Loucy (cell line): ENCODE results near the gene HOXC11.
A peak's percentile ranks its signal among the peaks of the same experiment; 100 is the strongest.

Experiments
- H2AFZ ChIP-seq: fragments of 200-600 bp; sonication (generic); 2 replicates; pipeline ENCODE4 v1.6.0; 2016; ENCODE audit warnings: antibody characterized with exemption, mild to moderate bottlenecking, low read length, moderate library complexity
- H3F3A ChIP-seq: fragments of 200-600 bp; 2 replicates; pipeline ENCODE4 v1.6.0; 2016; ENCODE audit warnings: antibody characterized with exemption, low read depth, mild to moderate bottlenecking
- H3K27me3 ChIP-seq: fragments of 200-600 bp; sonication (generic); 2 replicates; pipeline ENCODE4 v1.6.1; 2014; ENCODE audit warnings: low read length, mild to moderate bottlenecking; ENCODE audit not compliant: insufficient read depth, poor library complexity, severe bottlenecking
- H3K36me3 ChIP-seq: fragments of 200-600 bp; sonication (generic); 2 replicates; pipeline ENCODE4 v1.6.1; 2016; ENCODE audit warnings: low read length; ENCODE audit not compliant: insufficient read depth
- H3K4me1 ChIP-seq: fragments of 200-600 bp; sonication (generic); 2 replicates; pipeline ENCODE4 v1.5.1; 2014; ENCODE audit warnings: low read length, mild to moderate bottlenecking; ENCODE audit not compliant: insufficient read depth, poor library complexity, severe bottlenecking
- H3K4me2 ChIP-seq: fragments of 200-600 bp; sonication (generic); 2 replicates; pipeline ENCODE4 v1.6.0; 2014; ENCODE audit warnings: antibody characterized with exemption, low read length, low read depth, mild to moderate bottlenecking; ENCODE audit not compliant: poor library complexity, severe bottlenecking
- H3K4me3 ChIP-seq: fragments of 200-600 bp; sonication (generic); 2 replicates; pipeline ENCODE4 v1.5.1; 2014; ENCODE audit warnings: low read length, mild to moderate bottlenecking, mixed read lengths; ENCODE audit not compliant: poor library complexity, severe bottlenecking
- H3K79me2 ChIP-seq: fragments of 200-600 bp; sonication (generic); 2 replicates; pipeline ENCODE4 v1.6.1; 2014; ENCODE audit warnings: low read length; ENCODE audit not compliant: insufficient read depth
- H3K9ac ChIP-seq: fragments of 200-600 bp; sonication (generic); 2 replicates; pipeline ENCODE4 v1.6.0; 2014; ENCODE audit warnings: mild to moderate bottlenecking, low read depth, low read length, moderate library complexity; ENCODE audit not compliant: poor library complexity, severe bottlenecking
- H3K9me2 ChIP-seq: fragments of 200-600 bp; sonication (generic); replicated peaks from 2 replicates; pipeline ENCODE4 v1.6.1; 2016; ENCODE audit warnings: low read depth, low read length, mixed read lengths
- H3K9me3 ChIP-seq: fragments of 200-600 bp; sonication (generic); 2 replicates; pipeline ENCODE4 v1.6.1; 2014; ENCODE audit warnings: mild to moderate bottlenecking, antibody characterized with exemption, low read length, low read depth; ENCODE audit not compliant: insufficient read depth
- H4K20me1 ChIP-seq: fragments of 200-600 bp; sonication (generic); 2 replicates; pipeline ENCODE4 v1.6.0; 2014; ENCODE audit warnings: antibody characterized with exemption, low read length, mild to moderate bottlenecking; ENCODE audit not compliant: insufficient read depth, poor library complexity, severe bottlenecking
- CTCF ChIP-seq: fragments of 200-600 bp; sonication (generic); conservative IDR thresholded peaks from 2 replicates; pipeline ENCODE4 v1.5.1; 2014; ENCODE audit warnings: mild to moderate bottlenecking, antibody characterized with exemption, low read length
- EZH2phosphoT487 ChIP-seq: fragments of 200-600 bp; IDR thresholded peaks from 2 replicates; pipeline ENCODE4 v1.6.1; 2018; ENCODE audit warnings: antibody characterized with exemption, mild to moderate bottlenecking, moderate library complexity, borderline replicate concordance

The HOXC11 gene

GRCh38 chr12:53966385-53967133 lies 6.4 kb upstream of the HOXC11 start:
- peak overlapping the region; percentile 86 for H3K4me3 ChIP-seq

GRCh38 chr12:53967421-53967925 lies 5.5 kb upstream of the HOXC11 start:
- H3F3A ChIP-seq: no peaks in the 10 kb centered on the region
- no peaks in the 10 kb centered on the region for H3K36me3 ChIP-seq
- no peaks in the 10 kb centered on the region for H4K20me1 ChIP-seq
- peak overlapping the region; percentile 86 for H3K4me3 ChIP-seq
- H3K79me2 ChIP-seq: peaks cover 16% of the 10 kb centered on the region
- peaks cover 31% of the 10 kb centered on the region for H3K4me1 ChIP-seq
- H3K9me2 ChIP-seq: no peaks in the 10 kb centered on the region
- H3K27me3 ChIP-seq: no peaks in the 10 kb centered on the region
- TF ChIP-seq EZH2phosphoT487 (no peak), CTCF (0 out of 2 replicates have a peak, but pooled peaks have one; percentile 11)
- H3K4me2 ChIP-seq: peak overlapping the region; percentile 78
- no peaks in the 10 kb centered on the region for H3K9me3 ChIP-seq
- H3K9ac ChIP-seq: peak overlapping the region; percentile 81
- H2AFZ ChIP-seq: no peak overlapping the region

More at GRCh38 chr12:53966385-53967133, 6.4 kb upstream of the HOXC11 start:
- no peaks in the 10 kb centered on the region for H4K20me1 ChIP-seq
- H3K9me3 ChIP-seq: no peaks in the 10 kb centered on the region
- H3K9me2 ChIP-seq: no peaks in the 10 kb centered on the region
- peaks cover 16% of the 10 kb centered on the region for H3K79me2 ChIP-seq
- no peaks in the 10 kb centered on the region for H3K27me3 ChIP-seq
- H3F3A ChIP-seq: no peaks in the 10 kb centered on the region
- peaks cover 31% of the 10 kb centered on the region for H3K4me1 ChIP-seq
- H3K36me3 ChIP-seq: no peaks in the 10 kb centered on the region
- TF ChIP-seq EZH2phosphoT487: no peak
- TF ChIP-seq CTCF: no peak
- peak overlapping the region; percentile 81 for H3K9ac ChIP-seq
- peak overlapping the region; percentile 78 for H3K4me2 ChIP-seq
- H2AFZ ChIP-seq: peak overlapping the region; percentile 83

- H3K27me3 ChIP-seq: no peaks in the 10 kb centered on the region
- no peak overlapping the region for H3K9ac ChIP-seq
- H4K20me1 ChIP-seq: no peaks in the 10 kb centered on the region
- no peaks in the 10 kb centered on the region for H3K9me3 ChIP-seq
- no peak overlapping the region for H2AFZ ChIP-seq
- no peak overlapping the region for H3K4me2 ChIP-seq
- H3K79me2 ChIP-seq: peaks cover 16% of the 10 kb centered on the region
- H3K4me3 ChIP-seq: no peak overlapping the region
- no peak for TF ChIP-seq CTCF
- H3F3A ChIP-seq: no peaks in the 10 kb centered on the region
- peaks cover 31% of the 10 kb centered on the region for H3K4me1 ChIP-seq
- no peaks in the 10 kb centered on the region for H3K36me3 ChIP-seq
- no peaks in the 10 kb centered on the region for H3K9me2 ChIP-seq
Measured at GRCh38 chr12:53968214-53969127, 4.5 kb upstream of the HOXC11 start.
